Stimulated activated CD4-positive, alpha-beta T cell treated with anti-CD3 and anti-CD28 coated beads, Interleukin-1b, Interleukin-23, amount 100 ng/mL, for 48 hours (primary cell): ENCODE measurements around the gene C2orf68.
"Not testable (repeated sequence)": the region's sequence is repeated elsewhere in the genome, so short reads cannot be mapped to it uniquely, and the experiment has no call there.

Source experiments
- DNase-seq: peaks from one replicate; pipeline ENCODE4 v3.0.0-alpha.2; 2020

The C2orf68 gene

GRCh38 chr2:85598594-85599340 lies 13.1 kb downstream of the C2orf68 start:
- no peak for DNase-seq

GRCh38 chr2:85597241-85597640 lies 14.6 kb downstream of the C2orf68 start:
- DNase-seq, result no peak

GRCh38 chr2:85596486-85597143 lies 15.3 kb downstream of the C2orf68 start:
- no peak for DNase-seq

- DNase-seq, result no peak
Observed at GRCh38 chr2:85596026-85596333, 15.9 kb downstream of the C2orf68 start.

- peak; percentile 92 for DNase-seq
Observed at GRCh38 chr2:85595301-85596025, 16.4 kb downstream of the C2orf68 start, which contains the start of gene RNF181. TSS of gene RNF181 (plus strand) at chr2:85595745. CDS start at chr2:85595764, 19 bp downstream.

- no peak for DNase-seq
Observed at GRCh38 chr2:85594715-85595300, 17.1 kb downstream of the C2orf68 start.

- no peak for DNase-seq
Observed at GRCh38 chr2:85593023-85593422, 18.8 kb downstream of the C2orf68 start.

- not testable (repeated sequence) for DNase-seq
Observed at GRCh38 chr2:85592299-85592698, 19.6 kb downstream of the C2orf68 start.

- no peak for DNase-seq
Observed at GRCh38 chr2:85591563-85591962, 20.3 kb downstream of the C2orf68 start.

GRCh38 chr2:85590950-85591349 lies 20.9 kb downstream of the C2orf68 start:
- no peak for DNase-seq

GRCh38 chr2:85589982-85590791 lies 21.7 kb downstream of the C2orf68 start:
- no peak for DNase-seq

- no peak for DNase-seq
Observed at GRCh38 chr2:85589181-85589580, 22.7 kb downstream of the C2orf68 start.

- DNase-seq, result no peak
Observed at GRCh38 chr2:85588645-85589044, 23.2 kb downstream of the C2orf68 start.

- DNase-seq, result no peak
Observed at GRCh38 chr2:85588236-85588635, 23.6 kb downstream of the C2orf68 start.

GRCh38 chr2:85585781-85586105 lies 26.1 kb downstream of the C2orf68 start:
- DNase-seq, result no peak

GRCh38 chr2:85584857-85585780 lies 26.7 kb downstream of the C2orf68 start:
- DNase-seq, result peak; percentile 33

GRCh38 chr2:85584354-85584856 lies 27.5 kb downstream of the C2orf68 start, which contains the start of gene VAMP5:
TSS of gene VAMP5 (plus strand) at chr2:85584431. CDS start at chr2:85584491, 60 bp downstream.
- no peak for DNase-seq

- no peak for DNase-seq
Observed at GRCh38 chr2:85583667-85584353, 28.1 kb downstream of the C2orf68 start.

GRCh38 chr2:85582492-85582891 lies 29.4 kb downstream of the C2orf68 start:
- DNase-seq, result no peak

GRCh38 chr2:85580206-85580605 lies 31.7 kb downstream of the C2orf68 start:
- DNase-seq, result no peak
